22Rv1 (cell line): Measurements from ENCODE around the gene KDM4B.

Source experiments
- CTCF ChIP-seq: fragments of 450-650 bp; IDR thresholded peaks from 2 replicates; pipeline ENCODE4 v1.5.1; 2017; ENCODE audit warnings: mild to moderate bottlenecking
- ZFX ChIP-seq: fragments of 450-650 bp; IDR thresholded peaks from 2 replicates; pipeline ENCODE4 v1.6.1; 2017; ENCODE audit warnings: antibody characterized with exemption, borderline replicate concordance

GRCh38 chr19:5097959-5098623 is 129.2 kb downstream of the KDM4B start:
- TF ChIP-seq CTCF, result no peak
- no peak for TF ChIP-seq ZFX
